ENCODE data around the gene M6PR. TPM values are rescaled to one million over a fixed set of nuclear protein-coding genes. Genes with fewer than 3 reads are reported as not detected.
A peak's percentile ranks its signal among the peaks of the same experiment; 100 is the strongest.

The M6PR gene
- total and polyA plus RNA-seq, 8 donors: 29.5 to 99.7 (median 54.0) TPM

GRCh38 chr12:8948701-8949341 lies 624 bp downstream of the M6PR start:
- H3K9me3 ChIP-seq: no peaks in the 10 kb centered on the region
- intact Hi-C loops (cut with DNase I): no loop called here
- peaks cover 0 to 15% (median 5%) of the 10 kb centered on the region in 3 donors for H3K36me3 ChIP-seq
- no peak for TF ChIP-seq CTCF (IDR thresholded peaks at IDR 0.05)
- ATAC-seq (peak in 1 of 4 donors; percentile 4), DNase-seq (peak in 1 of 6 donors; percentile 19), FAIRE-seq (no peak)
- H3K4me1 ChIP-seq: peaks cover 0 to 23% (median 9%) of the 10 kb centered on the region in 3 donors
- H3K27ac ChIP-seq: peak overlapping the region; percentile 85 to 98 (median 94)
- peak overlapping the region; percentile 71 to 89 (median 82) for H3K4me3 ChIP-seq
- 1% methylated on average over 15 of the region's 15 CpGs for WGBS, 2 donors
- H3K27me3 ChIP-seq: no peaks in the 10 kb centered on the region

GRCh38 chr12:8947737-8948136 lies 1.7 kb downstream of the M6PR start:
- H3K4me1 ChIP-seq: peaks cover 0 to 23% (median 9%) of the 10 kb centered on the region in 3 donors
- no peaks in the 10 kb centered on the region for H3K9me3 ChIP-seq
- ATAC-seq (no peak), DNase-seq (no peak), FAIRE-seq (no peak)
- peaks cover 0 to 23% (median 14%) of the 10 kb centered on the region in 3 donors for H3K36me3 ChIP-seq
- H3K4me3 ChIP-seq: peak overlapping the region in 1 of 4 donors; percentile 78
- intact Hi-C loops (cut with DNase I): no loop called here
- H3K27ac ChIP-seq: no peak overlapping the region
- H3K27me3 ChIP-seq: no peaks in the 10 kb centered on the region
- no peak for TF ChIP-seq CTCF (IDR thresholded peaks at IDR 0.05)

GRCh38 chr12:8946733-8947132 lies 2.7 kb downstream of the M6PR start:
- no peak overlapping the region for H3K27ac ChIP-seq
- FAIRE-seq (no peak), DNase-seq (no peak), ATAC-seq (no peak)
- H3K9me3 ChIP-seq: no peaks in the 10 kb centered on the region
- no peak for TF ChIP-seq CTCF (IDR thresholded peaks at IDR 0.05)
- H3K36me3 ChIP-seq: peaks cover 0 to 33% (median 22%) of the 10 kb centered on the region in 3 donors
- H3K4me3 ChIP-seq: no peak overlapping the region
- no peaks in the 10 kb centered on the region for H3K27me3 ChIP-seq
- 74 to 97% methylated on average over 1 of the region's 1 CpG for WGBS, 2 donors
- intact Hi-C loops (cut with DNase I): no loop called here
- H3K4me1 ChIP-seq: peaks cover 0 to 23% (median 9%) of the 10 kb centered on the region in 3 donors

GRCh38 chr12:8943565-8944186 lies 5.8 kb downstream of the M6PR start:
- 90 to 92% methylated on average over 10 of the region's 10 CpGs for WGBS, 2 donors

More at GRCh38 chr12:8943565-8944186, 5.8 kb downstream of the M6PR start:
- Histone ChIP-seq H3K4me1 (peaks cover 0 to 15% (median 9%) of the 10 kb centered on the region in 3 donors), H3K4me3 (no peak overlapping the region), H3K27me3 (no peaks in the 10 kb centered on the region), H3K27ac (no peak overlapping the region), H3K9me3 (no peaks in the 10 kb centered on the region), H3K36me3 (peaks cover 0 to 37% (median 22%) of the 10 kb centered on the region in 3 donors)
- ATAC-seq (no peak), FAIRE-seq (no peak), DNase-seq (no peak)
- no peak for TF ChIP-seq CTCF (IDR thresholded peaks at IDR 0.05)
- intact Hi-C loops (cut with DNase I): no loop called here
